ENCODE measurements around the gene SHANK2. TPM values are rescaled to one million over a fixed set of nuclear protein-coding genes. Genes with fewer than 3 reads are reported as not detected.

Gene SHANK2
- total and polyA plus RNA-seq, 11 donors: under 0.01 to 1.5 (median 0.31) TPM; not detected in 5

DNA sequence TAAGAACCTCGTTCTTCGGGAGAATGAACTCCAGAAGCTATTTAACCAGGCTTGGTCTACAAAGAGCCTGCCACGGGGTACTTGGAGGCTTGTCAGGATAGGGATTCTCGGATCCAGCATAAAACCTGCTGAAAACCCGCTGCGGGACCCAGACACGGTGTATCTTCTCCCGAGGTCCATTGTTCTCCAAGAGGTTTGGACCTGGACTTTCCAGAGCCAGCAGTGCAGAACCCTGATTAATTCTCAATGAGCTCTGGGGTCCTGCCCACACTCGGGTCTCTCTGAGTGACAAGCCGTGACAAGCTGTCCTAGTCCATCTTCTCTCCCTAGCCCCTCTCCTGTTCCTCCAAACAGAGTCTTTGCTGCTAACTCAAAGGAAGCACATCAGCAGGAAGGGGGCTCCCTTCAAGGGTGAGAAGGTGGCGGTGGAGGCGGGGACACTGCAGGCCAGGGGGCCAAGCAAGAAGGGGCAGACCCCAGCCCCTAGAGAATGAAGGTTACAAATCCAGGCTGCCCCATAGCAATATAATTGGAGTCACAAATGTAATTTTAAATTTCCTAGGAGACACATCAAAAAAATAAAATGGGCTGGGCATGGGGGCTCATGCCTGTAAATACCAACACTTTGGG lies 12.2 kb downstream of the SHANK2 start:
- 84 to 90% (median 88%) methylated on average over 7 to 12 of the region's 12 CpGs for WGBS, 4 donors
- peaks cover 0 to 37% (median 4%) of the 10 kb centered on the region in 9 donors for H3K27me3 ChIP-seq
- DNase-seq: no peak

DNA sequence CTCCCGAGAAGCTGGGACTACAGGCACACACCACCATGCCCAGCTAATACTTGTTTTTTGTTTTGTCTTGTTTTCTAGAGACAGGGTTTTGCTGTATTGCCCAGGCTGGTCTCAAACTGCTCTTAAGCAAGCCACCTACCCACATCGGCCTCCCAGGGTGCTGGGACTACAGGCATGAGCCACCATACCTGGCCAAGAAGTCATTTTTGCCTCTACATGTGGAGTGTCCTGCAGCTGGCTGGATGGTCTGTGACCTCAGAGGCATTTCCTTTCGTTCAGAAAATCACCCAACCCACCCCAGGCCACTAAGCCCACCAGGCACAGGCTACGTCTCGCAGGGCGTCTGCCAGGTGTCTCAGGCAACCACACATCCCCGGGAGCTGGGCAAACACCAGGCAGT lies 12.8 kb downstream of the SHANK2 start:
- H3K27ac ChIP-seq: no peak overlapping the region
- WGBS, 4 donors: 65 to 85% (median 78%) methylated on average over 5 to 7 of the region's 7 CpGs
- ATAC-seq (no peak), DNase-seq (no peak)
- H3K27me3 ChIP-seq: peaks cover 0 to 33% (median 4%) of the 10 kb centered on the region in 9 donors
- H3K4me1 ChIP-seq: peaks cover 0 to 9% (median 0%) of the 10 kb centered on the region in 12 donors
- no peaks in the 10 kb centered on the region for H3K36me3 ChIP-seq
- intact Hi-C loops (cut with DNase I): loop anchor here in 1 of 10 donors (10.0 kb wide), 1 partner anchor 65 kb away; no protein-coding TSS in a partner anchor
- TF ChIP-seq POLR2A (IDR thresholded peaks at IDR 0.05): no peak
- TF ChIP-seq, protein P1, sequence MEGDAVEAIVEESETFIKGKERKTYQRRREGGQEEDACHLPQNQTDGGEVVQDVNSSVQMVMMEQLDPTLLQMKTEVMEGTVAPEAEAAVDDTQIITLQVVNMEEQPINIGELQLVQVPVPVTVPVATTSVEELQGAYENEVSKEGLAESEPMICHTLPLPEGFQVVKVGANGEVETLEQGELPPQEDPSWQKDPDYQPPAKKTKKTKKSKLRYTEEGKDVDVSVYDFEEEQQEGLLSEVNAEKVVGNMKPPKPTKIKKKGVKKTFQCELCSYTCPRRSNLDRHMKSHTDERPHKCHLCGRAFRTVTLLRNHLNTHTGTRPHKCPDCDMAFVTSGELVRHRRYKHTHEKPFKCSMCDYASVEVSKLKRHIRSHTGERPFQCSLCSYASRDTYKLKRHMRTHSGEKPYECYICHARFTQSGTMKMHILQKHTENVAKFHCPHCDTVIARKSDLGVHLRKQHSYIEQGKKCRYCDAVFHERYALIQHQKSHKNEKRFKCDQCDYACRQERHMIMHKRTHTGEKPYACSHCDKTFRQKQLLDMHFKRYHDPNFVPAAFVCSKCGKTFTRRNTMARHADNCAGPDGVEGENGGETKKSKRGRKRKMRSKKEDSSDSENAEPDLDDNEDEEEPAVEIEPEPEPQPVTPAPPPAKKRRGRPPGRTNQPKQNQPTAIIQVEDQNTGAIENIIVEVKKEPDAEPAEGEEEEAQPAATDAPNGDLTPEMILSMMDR (IDR thresholded peaks at IDR 0.05): no peak
- H3K4me3 ChIP-seq: no peak overlapping the region
- H3K9me3 ChIP-seq: no peaks in the 10 kb centered on the region

More for the DNA sequence above, 12.2 kb downstream of the SHANK2 start:
- H3K4me3 ChIP-seq: no peak overlapping the region
- H3K9me3 ChIP-seq: no peaks in the 10 kb centered on the region
- ATAC-seq: no peak
- TF ChIP-seq POLR2A (IDR thresholded peaks at IDR 0.05): no peak
- TF ChIP-seq, protein P1 (IDR thresholded peaks at IDR 0.05): no peak
- no peak overlapping the region for H3K27ac ChIP-seq
- intact Hi-C loops (cut with DNase I): no loop called here
- H3K36me3 ChIP-seq: no peaks in the 10 kb centered on the region
- peaks cover 0 to 9% (median 0%) of the 10 kb centered on the region in 12 donors for H3K4me1 ChIP-seq

DNA sequence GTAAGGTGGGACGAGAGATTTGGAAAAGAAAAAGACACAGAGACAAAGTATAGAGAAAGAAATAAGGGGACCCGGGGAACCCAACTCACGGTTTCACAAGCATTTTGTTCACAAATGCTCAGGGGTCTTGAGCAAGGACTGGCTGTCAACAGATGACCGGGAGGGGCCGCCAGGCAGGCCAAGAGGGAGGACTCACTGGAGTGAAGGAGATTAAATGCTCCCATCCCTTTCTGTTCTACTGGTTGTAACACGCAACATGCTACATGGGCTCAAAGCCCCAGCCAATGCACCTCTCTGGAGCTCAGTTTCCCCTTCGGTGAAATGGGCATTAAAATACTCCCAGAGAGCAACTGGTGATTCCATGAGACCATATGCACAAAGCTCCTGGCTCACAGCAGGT lies 13.4 kb downstream of the SHANK2 start:
- intact Hi-C loops (cut with DNase I): loop anchor here in 1 of 10 donors (10.0 kb wide), 1 partner anchor 64 kb away; no protein-coding TSS in a partner anchor
- WGBS, 4 donors: 89 to 91% (median 90%) methylated on average over 7 of the region's 7 CpGs
- ATAC-seq: no peak

DNA sequence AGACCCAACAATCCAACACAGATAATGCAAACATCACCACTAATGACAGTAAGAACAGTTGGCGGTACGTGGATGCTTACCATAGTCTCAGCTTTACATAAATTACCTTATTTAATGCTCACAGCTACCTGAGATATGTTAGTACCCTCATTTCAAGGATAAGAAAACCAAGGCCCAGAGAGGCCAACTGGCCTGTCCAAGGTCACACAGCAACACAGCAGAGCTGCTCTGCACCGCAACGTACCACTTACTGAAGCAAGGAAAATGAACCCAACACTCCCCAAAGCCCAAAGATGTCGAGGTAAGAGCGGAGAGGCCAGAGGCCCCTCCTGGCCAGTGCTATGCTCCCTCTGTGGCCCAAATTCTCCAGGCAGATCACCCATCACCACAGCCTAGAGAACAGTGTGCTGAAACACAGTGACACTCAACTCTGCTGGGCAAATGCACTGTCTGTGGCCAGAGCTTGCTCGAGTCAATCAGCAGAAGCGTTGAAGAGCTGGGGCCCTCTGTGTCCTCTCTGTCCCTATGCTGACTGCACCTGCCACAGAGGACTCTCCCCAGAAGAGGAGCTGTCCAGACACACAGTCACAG lies 14.0 kb downstream of the SHANK2 start:
- ATAC-seq: no peak
- intact Hi-C loops (cut with DNase I): loop anchor here in 1 of 10 donors (10.0 kb wide), 1 partner anchor 64 kb away; no protein-coding TSS in a partner anchor
- H3K27me3 ChIP-seq: peaks cover 0 to 24% (median 0%) of the 10 kb centered on the region in 9 donors

More for the DNA sequence above, 13.4 kb downstream of the SHANK2 start:
- Histone ChIP-seq H3K9me3 (no peaks in the 10 kb centered on the region), H3K36me3 (no peaks in the 10 kb centered on the region), H3K4me3 (no peak overlapping the region), H3K27me3 (peaks cover 0 to 29% (median 3%) of the 10 kb centered on the region in 9 donors), H3K4me1 (peaks cover 0 to 9% (median 0%) of the 10 kb centered on the region in 12 donors), H3K27ac (no peak overlapping the region)
- TF ChIP-seq, protein P1 (IDR thresholded peaks at IDR 0.05): no peak
- no peak for TF ChIP-seq POLR2A (IDR thresholded peaks at IDR 0.05)
- DNase-seq: no peak

More for the DNA sequence above, 14.0 kb downstream of the SHANK2 start:
- 81 to 87% (median 82%) methylated on average over 8 of the region's 8 CpGs for WGBS, 4 donors
- no peaks in the 10 kb centered on the region for H3K36me3 ChIP-seq
- DNase-seq: no peak
- TF ChIP-seq POLR2A (IDR thresholded peaks at IDR 0.05): no peak
- TF ChIP-seq, protein P1 (IDR thresholded peaks at IDR 0.05): no peak
- H3K9me3 ChIP-seq: no peaks in the 10 kb centered on the region
- H3K4me1 ChIP-seq: peaks cover 0 to 9% (median 0%) of the 10 kb centered on the region in 12 donors
- H3K4me3 ChIP-seq: no peak overlapping the region
- H3K27ac ChIP-seq: no peak overlapping the region
